IPS-20b (cell line): ENCODE data around the gene C22orf15.

ENCODE experiments used
- H3K27ac ChIP-seq: one replicate; pipeline ENCODE4 v1.5.1; 2013; ENCODE audit warnings: low read length
- H3K27me3 ChIP-seq: 2 replicates; pipeline ENCODE4 v1.6.1; 2013; ENCODE audit warnings: mild to moderate bottlenecking, low read length, inconsistent platforms; ENCODE audit not compliant: insufficient read depth
- H3K36me3 ChIP-seq: 2 replicates; pipeline ENCODE4 v1.6.1; 2013; ENCODE audit warnings: low read depth, mild to moderate bottlenecking, inconsistent platforms, low read length, moderate library complexity; ENCODE audit not compliant: insufficient read depth
- H3K4me1 ChIP-seq: 2 replicates; pipeline ENCODE4 v1.6.1; 2013; ENCODE audit warnings: mild to moderate bottlenecking, control low read depth, inconsistent platforms, low read length, moderate library complexity; ENCODE audit not compliant: insufficient read depth
- H3K4me3 ChIP-seq: 2 replicates; pipeline ENCODE4 v1.5.1; 2013; ENCODE audit warnings: mild to moderate bottlenecking, low read length, inconsistent platforms
- H3K9ac ChIP-seq: 2 replicates; pipeline ENCODE4 v1.6.1; 2013; ENCODE audit warnings: low read depth, mild to moderate bottlenecking, inconsistent platforms, low read length, moderate library complexity
- H3K9me3 ChIP-seq: 2 replicates; pipeline ENCODE4 v1.6.1; 2013; ENCODE audit warnings: mild to moderate bottlenecking, low read depth, low read length, inconsistent platforms; ENCODE audit not compliant: insufficient read depth

Gene C22orf15

DNA sequence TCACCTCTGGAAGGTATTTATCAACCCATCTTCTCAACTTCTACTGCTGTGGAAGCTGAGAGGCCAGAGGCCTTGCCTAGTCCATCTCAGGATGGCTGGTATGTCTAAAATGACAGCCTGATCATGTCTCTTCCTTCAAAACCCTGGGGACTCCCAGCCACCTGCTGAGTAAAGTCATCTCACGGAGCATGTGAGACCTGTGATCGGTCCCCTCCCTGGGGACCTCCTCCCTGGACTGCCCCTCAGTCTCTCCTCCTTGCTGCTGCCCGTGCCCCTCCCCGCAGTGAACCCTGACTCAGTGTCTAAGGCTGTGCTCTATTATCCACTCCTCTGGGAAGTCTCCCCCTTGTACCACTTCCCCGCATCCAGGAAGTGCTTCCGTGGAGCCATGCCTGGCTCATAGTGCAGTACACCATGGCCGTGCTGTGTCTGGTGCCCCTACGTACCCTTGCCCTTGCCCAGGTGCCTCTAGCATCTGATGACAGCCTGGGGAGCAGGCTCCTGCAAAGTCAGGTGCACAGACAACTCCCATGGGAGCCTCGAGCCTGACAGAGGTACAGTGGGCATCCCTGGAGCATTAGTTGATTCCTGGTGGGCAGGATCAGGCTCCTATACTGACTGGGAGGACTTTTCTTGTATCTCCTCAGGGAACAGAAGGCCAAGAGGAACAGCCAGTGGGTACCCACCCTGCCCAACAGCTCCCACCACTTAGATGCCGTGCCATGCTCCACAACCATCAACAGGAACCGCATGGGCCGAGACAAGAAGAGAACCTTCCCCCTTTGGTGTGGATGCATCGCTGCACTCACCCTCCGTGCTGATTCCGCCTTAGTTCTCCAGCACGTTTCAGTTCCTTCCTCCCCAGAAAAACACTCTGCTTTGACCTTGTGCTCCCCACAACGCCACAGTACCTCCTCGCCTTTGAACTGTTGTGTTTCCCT is 37.8 kb downstream of the C22orf15 start:
- Histone ChIP-seq H3K36me3 (peaks cover 87% of the 10 kb centered on the region), H3K27ac (no peak overlapping the region), H3K9ac (no peak overlapping the region), H3K4me1 (no peaks in the 10 kb centered on the region), H3K27me3 (no peaks in the 10 kb centered on the region), H3K9me3 (no peaks in the 10 kb centered on the region), H3K4me3 (no peak overlapping the region)

DNA sequence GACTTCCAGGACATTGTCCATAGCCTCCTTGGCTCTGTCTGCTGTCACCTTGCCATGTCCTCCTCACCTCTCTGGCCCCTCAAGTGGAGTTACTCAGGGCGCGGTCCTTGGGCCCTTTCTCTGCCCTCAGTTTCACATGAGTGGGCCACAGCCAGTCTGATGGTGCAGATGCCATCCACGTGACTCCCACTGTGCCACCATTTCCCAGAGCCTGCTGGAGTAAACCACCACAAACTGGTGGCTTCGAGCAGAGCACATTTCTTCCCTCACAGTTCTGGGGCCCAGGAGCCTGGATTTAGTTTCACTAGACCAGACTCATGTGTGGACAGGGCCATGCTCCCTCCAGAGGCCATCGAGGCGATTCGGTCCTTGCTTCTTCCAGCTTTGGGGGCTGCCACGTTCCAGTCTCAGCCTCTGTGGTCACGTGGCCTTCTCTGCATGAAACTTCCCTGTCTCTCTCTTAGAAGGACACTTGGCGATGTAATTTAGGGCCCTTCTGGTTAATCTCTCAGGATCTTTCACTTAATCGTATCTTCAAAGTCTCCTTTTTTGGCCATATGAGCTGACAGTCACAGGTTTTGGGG is 38.5 kb downstream of the C22orf15 start:
- no peak overlapping the region for H3K9ac ChIP-seq
- H3K27me3 ChIP-seq: no peaks in the 10 kb centered on the region
- H3K4me1 ChIP-seq: no peaks in the 10 kb centered on the region
- H3K4me3 ChIP-seq: no peak overlapping the region
- H3K36me3 ChIP-seq: peaks cover 87% of the 10 kb centered on the region
- H3K9me3 ChIP-seq: no peaks in the 10 kb centered on the region
- no peak overlapping the region for H3K27ac ChIP-seq

DNA sequence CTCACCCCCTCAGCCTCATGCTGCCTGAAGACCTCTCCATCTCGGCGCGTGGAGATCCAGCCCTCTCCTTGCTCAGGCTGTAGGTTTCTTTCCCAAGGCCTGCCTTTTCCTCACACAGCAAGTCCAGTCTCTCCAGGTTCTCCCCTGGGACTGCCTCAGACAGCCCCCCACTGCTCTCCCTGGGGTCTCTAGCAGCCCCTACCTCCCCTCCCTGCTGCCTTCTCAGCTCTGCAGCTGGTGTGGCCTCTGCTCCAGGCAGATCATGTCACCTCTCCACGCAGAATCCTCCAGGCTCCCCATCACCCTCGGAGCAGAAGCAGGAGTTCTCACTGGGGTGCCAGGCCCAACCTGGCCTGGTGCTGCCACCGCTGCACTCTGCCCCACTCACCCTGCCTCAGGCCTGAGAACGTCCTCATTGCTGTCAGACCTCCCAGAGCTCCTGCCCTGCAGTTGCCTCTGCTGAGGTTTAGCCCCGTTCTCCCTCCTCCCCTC is 39.1 kb downstream of the C22orf15 start:
- H3K9me3 ChIP-seq: no peaks in the 10 kb centered on the region
- H3K36me3 ChIP-seq: peaks cover 89% of the 10 kb centered on the region
- H3K27me3 ChIP-seq: no peaks in the 10 kb centered on the region
- H3K4me3 ChIP-seq: no peak overlapping the region
- no peak overlapping the region for H3K27ac ChIP-seq
- no peak overlapping the region; the same call in 1 of the 2 replicates for H3K9ac ChIP-seq
- H3K4me1 ChIP-seq: no peaks in the 10 kb centered on the region

DNA sequence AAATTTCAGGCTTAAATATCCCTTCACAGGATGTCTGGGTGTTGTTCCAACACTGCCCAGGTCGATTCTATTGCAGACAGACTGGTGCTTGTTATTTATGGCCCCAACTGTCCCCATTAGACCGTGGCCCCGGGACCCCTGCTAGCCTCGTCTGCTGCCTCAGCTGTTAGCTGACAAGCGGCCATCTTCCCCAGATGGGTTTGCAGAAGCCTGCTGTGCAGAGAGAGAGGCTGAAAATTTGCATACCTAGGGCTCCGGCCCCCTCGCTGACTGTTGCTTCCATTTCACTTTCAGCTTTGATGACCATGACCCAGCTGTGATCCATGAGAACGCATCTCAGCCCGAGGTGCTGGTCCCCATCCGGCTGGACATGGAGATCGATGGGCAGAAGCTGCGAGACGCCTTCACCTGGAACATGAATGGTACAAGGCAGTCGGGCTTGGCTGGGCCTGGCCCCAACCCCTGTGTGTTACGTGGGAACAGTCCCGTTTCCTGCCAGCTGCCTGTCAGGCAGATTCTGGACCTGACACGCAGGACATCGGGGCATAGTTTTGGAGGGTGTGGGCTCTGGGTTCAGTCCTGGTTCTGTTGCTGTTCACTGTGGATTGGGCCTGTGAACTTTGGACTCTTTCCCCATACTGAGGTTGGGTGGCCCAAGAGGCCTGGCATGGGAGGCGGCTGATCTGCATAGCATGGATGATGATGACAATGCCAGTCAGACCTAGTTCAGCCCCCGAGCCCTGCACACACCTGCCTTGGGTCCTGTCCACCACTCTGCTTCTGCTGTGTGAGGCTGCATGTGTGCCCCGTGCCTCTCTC is 40.4 kb downstream of the C22orf15 start:
- Histone ChIP-seq H3K4me3 (no peak overlapping the region), H3K4me1 (no peaks in the 10 kb centered on the region)

DNA sequence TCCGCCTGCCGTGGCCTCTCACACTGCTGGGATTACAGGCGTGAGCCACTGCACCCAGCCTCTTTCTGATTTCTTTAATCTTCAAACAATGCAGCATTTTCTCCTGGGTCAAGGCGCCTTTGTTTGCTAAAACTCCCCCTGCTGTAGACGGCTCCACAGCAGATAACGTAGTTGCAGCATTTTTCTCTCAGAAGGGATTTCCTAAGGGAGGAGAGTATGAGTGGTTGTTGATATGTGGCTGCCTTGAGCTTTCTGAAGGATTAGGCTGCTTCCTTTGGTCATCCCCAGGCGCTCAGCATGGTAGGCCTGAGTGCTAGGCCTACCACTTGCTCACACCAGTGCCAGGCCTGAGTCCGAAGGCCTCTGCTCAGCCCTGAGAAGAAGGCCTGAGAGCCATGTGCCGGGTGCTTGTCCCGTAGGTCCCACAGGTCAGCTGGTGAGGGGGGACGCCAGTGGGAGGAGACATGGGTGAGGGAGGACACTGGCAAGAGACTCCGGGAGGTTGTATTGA is 42.0 kb downstream of the C22orf15 start:
- Histone ChIP-seq H3K27me3 (no peaks in the 10 kb centered on the region), H3K4me3 (no peak overlapping the region), H3K36me3 (peaks cover 75% of the 10 kb centered on the region), H3K9ac (no peak overlapping the region), H3K27ac (no peak overlapping the region), H3K9me3 (no peaks in the 10 kb centered on the region), H3K4me1 (no peaks in the 10 kb centered on the region)

More for the DNA sequence above, 40.4 kb downstream of the C22orf15 start:
- Histone ChIP-seq H3K9me3 (no peaks in the 10 kb centered on the region), H3K27me3 (no peaks in the 10 kb centered on the region), H3K36me3 (peaks cover 84% of the 10 kb centered on the region), H3K9ac (no peak overlapping the region), H3K27ac (no peak overlapping the region)

DNA sequence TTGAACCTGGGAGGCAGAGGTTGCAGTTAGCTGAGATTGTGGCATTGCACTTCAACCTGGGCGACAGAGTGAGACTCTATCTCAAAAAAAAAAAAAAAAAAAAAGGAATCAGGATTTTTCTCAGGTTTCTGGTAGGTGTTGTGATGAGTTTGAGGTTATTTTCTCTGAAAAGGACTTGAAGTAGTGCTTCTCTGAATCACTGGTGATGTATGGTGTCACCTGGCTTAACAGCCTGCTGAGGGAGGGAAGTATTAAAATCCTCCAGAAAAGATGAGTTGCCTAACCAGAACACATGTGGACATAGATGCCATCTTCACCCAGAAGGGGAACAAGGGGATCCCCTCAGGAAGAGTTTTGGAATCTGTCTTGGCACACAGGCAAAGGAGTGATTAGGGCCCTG is 44.0 kb downstream of the C22orf15 start:
- Histone ChIP-seq H3K4me1 (no peaks in the 10 kb centered on the region), H3K9me3 (no peaks in the 10 kb centered on the region), H3K36me3 (peaks cover 71% of the 10 kb centered on the region), H3K27ac (no peak overlapping the region), H3K4me3 (no peak overlapping the region), H3K9ac (no peak overlapping the region), H3K27me3 (no peaks in the 10 kb centered on the region)

DNA sequence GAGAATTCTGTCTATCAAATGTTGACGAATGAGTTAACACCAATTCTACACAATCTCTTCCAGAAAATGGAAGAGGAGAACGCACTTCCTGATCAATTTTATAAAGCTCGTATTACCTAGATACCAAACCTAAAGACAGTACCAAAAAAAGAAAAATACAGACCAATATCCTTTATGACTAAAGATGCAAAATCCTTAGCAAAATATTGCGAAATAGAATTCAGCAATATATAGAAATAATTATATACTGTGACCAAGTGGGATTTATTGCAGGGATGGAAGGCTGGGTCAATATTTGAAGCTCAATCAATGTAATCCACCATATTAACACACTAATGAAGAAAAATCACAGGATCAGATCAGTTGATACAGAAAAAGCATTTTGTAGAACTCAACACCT is 49.6 kb downstream of the C22orf15 start:
- no peaks in the 10 kb centered on the region for H3K9me3 ChIP-seq
- H3K4me1 ChIP-seq: no peaks in the 10 kb centered on the region
- no peak overlapping the region for H3K4me3 ChIP-seq
- H3K9ac ChIP-seq: no peak overlapping the region
- H3K27ac ChIP-seq: no peak overlapping the region
- H3K27me3 ChIP-seq: no peaks in the 10 kb centered on the region
- peaks cover 48% of the 10 kb centered on the region for H3K36me3 ChIP-seq
